ENCODE results near the gene CDKN1C. TPM values are rescaled to one million over a fixed set of nuclear protein-coding genes. Genes with fewer than 3 reads are reported as not detected.

Gene CDKN1C
- total RNA-seq, 1 donor from 2014 or later = 42.1 TPM

- intact Hi-C loops (cut with DNase I) = no loop called here
- Histone ChIP-seq H3K9me3 (no peaks in the 10 kb centered on the region), H3K36me3 (no peaks in the 10 kb centered on the region), H3K4me3 (no peak overlapping the region), H3K27ac (no peak overlapping the region), H3K4me1 (no peaks in the 10 kb centered on the region), H3K27me3 (no peaks in the 10 kb centered on the region)
- no peak for ATAC-seq
- no peak for TF ChIP-seq CTCF (IDR thresholded peaks at IDR 0.05)
- DNase-seq = no peak
These were observed 35.7 kb upstream of the CDKN1C start for GRCh38 chr11:2921261-2921660.

GRCh38 chr11:2920343-2920742 lies 34.8 kb upstream of the CDKN1C start:
- H3K36me3 ChIP-seq = no peaks in the 10 kb centered on the region
- H3K4me1 ChIP-seq = no peaks in the 10 kb centered on the region
- no peak for DNase-seq
- ATAC-seq = no peak
- no peak overlapping the region for H3K27ac ChIP-seq
- intact Hi-C loops (cut with DNase I) = no loop called here
- TF ChIP-seq CTCF (IDR thresholded peaks at IDR 0.05) = no peak
- no peaks in the 10 kb centered on the region for H3K9me3 ChIP-seq
- no peak overlapping the region for H3K4me3 ChIP-seq
- no peaks in the 10 kb centered on the region for H3K27me3 ChIP-seq

GRCh38 chr11:2919837-2920236 lies 34.3 kb upstream of the CDKN1C start:
- no peak for TF ChIP-seq CTCF (IDR thresholded peaks at IDR 0.05)

GRCh38 chr11:2919188-2919587 lies 33.6 kb upstream of the CDKN1C start:
- no peaks in the 10 kb centered on the region for H3K9me3 ChIP-seq
- no peaks in the 10 kb centered on the region for H3K27me3 ChIP-seq
- peaks cover 4% of the 10 kb centered on the region for H3K4me1 ChIP-seq
- intact Hi-C loops (cut with DNase I) = no loop called here
- H3K4me3 ChIP-seq = no peak overlapping the region
- ATAC-seq = no peak
- H3K27ac ChIP-seq = no peak overlapping the region
- no peak for TF ChIP-seq CTCF (IDR thresholded peaks at IDR 0.05)
- H3K36me3 ChIP-seq = no peaks in the 10 kb centered on the region
- no peak for DNase-seq

More at GRCh38 chr11:2919837-2920236, 34.3 kb upstream of the CDKN1C start:
- intact Hi-C loops (cut with DNase I) = no loop called here
- Histone ChIP-seq H3K27me3 (no peaks in the 10 kb centered on the region), H3K36me3 (no peaks in the 10 kb centered on the region), H3K4me3 (no peak overlapping the region), H3K4me1 (peaks cover under 1% of the 10 kb centered on the region), H3K9me3 (no peaks in the 10 kb centered on the region), H3K27ac (no peak overlapping the region)
- ATAC-seq = no peak
- DNase-seq = no peak

- H3K9me3 ChIP-seq = no peaks in the 10 kb centered on the region
- no peak overlapping the region for H3K4me3 ChIP-seq
- intact Hi-C loops (cut with DNase I) = no loop called here
- TF ChIP-seq CTCF (IDR thresholded peaks at IDR 0.05) = no peak
- no peak overlapping the region for H3K27ac ChIP-seq
- no peaks in the 10 kb centered on the region for H3K36me3 ChIP-seq
- DNase-seq (no peak), ATAC-seq (no peak)
- peaks cover 4% of the 10 kb centered on the region for H3K4me1 ChIP-seq
- H3K27me3 ChIP-seq = no peaks in the 10 kb centered on the region
These were observed 32.4 kb upstream of the CDKN1C start for GRCh38 chr11:2917842-2918490.

All from upper lobe of right lung (tissue), 1 donor.